Amniotic epithelial cell (primary cell): ENCODE results near the gene ANTXRL.
A peak's percentile ranks its signal among the peaks of the same experiment; 100 is the strongest.
"Not testable (repeated sequence)": the region's sequence is repeated elsewhere in the genome, so short reads cannot be mapped to it uniquely, and the experiment has no call there.

Experiments
- DNase-seq: peaks from one replicate; pipeline ENCODE4 v3.0.0-alpha.2; 2010; ENCODE audit warnings: low read depth

Gene ANTXRL

GRCh38 chr10:46273506-46274477 lies 13.0 kb upstream of the ANTXRL start:
- DNase-seq: no peak

- no peak for DNase-seq
These were observed 9.0 kb upstream of the ANTXRL start for GRCh38 chr10:46277840-46278239.

- DNase-seq: not testable (repeated sequence)
These were observed 4.4 kb upstream of the ANTXRL start for GRCh38 chr10:46282421-46282831.

GRCh38 chr10:46282842-46283574 lies 3.8 kb upstream of the ANTXRL start:
- peak; percentile 70 for DNase-seq

GRCh38 chr10:46283580-46284285 lies 3.1 kb upstream of the ANTXRL start:
- no peak for DNase-seq

GRCh38 chr10:46284286-46285229 lies 2.2 kb upstream of the ANTXRL start:
- peak; percentile 32 for DNase-seq

GRCh38 chr10:46285300-46285699 lies 1.5 kb upstream of the ANTXRL start:
- no peak for DNase-seq

GRCh38 chr10:46285966-46286620 lies 704 bp upstream of the ANTXRL start:
- no peak for DNase-seq

- DNase-seq: peak; percentile 66
These were observed 1.2 kb downstream of the ANTXRL start for GRCh38 chr10:46287846-46288477.

GRCh38 chr10:46288601-46289206 lies 1.9 kb downstream of the ANTXRL start:
- no peak for DNase-seq

- peak; percentile 76 for DNase-seq
These were observed 2.5 kb downstream of the ANTXRL start for GRCh38 chr10:46289209-46289810.

- DNase-seq: no peak
These were observed 3.5 kb downstream of the ANTXRL start for GRCh38 chr10:46290101-46290886.

- no peak for DNase-seq
These were observed 5.2 kb downstream of the ANTXRL start for GRCh38 chr10:46291817-46292572.

- no peak for DNase-seq
These were observed 5.8 kb downstream of the ANTXRL start for GRCh38 chr10:46292573-46293023.

- no peak for DNase-seq
These were observed 6.4 kb downstream of the ANTXRL start for GRCh38 chr10:46293228-46293627.

GRCh38 chr10:46293832-46294640 lies 7.2 kb downstream of the ANTXRL start:
- no peak for DNase-seq
